PC-9 (cell line): ENCODE results near the gene EIF4ENIF1.

Source experiments
- EZH2 ChIP-seq: fragments of 200-600 bp; sonication (generic); IDR thresholded peaks from 2 replicates; pipeline ENCODE4 v1.8.0; 2017; ENCODE audit warnings: antibody characterized with exemption, low read depth
- TF ChIP-seq, protein P1 (sequence below): fragments of 200-600 bp; sonication (generic); conservative IDR thresholded peaks from 2 replicates; pipeline ENCODE4 v1.6.1; 2017; ENCODE audit warnings: mixed run types, antibody characterized with exemption, mild to moderate bottlenecking, moderate library complexity

DNA sequence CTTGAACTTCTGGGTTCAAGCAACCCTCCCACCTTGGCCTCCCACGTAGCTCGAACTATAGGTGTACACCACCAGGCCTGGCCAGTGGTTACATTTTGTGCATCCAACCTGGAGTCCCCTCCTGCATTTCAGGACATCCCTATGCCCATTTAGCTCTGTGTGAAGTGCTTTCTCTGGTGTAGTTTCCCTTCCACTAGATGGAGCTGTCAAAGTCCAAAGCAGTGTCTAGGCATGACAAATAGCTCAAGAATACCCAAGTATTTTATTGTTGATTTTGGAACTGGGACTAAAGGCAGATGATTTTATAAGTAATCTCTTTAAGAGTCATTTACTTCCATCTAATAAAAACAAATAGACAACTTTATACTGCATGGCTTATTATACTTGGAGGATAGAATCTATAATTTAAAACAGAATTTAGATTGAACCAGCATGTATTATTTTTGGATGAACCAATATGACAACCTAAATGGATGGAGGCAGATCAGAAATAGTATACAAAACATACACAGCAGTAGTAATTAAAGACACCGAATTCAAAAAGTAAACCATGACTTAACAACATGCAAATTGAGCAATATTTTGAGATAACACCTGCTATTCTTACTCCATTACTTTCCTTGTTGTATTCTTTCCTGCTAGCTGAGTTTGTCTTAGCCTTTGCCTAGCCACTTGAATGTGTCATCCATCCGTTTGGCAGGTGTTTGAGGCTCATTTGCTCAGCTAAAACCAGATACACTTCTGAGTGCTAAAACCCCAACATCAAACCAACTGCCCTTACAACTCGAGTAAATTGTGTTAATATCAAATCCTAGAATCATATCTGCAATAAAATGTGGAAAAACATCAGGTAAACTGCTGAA lies 37.7 kb downstream of the EIF4ENIF1 start:
- TF ChIP-seq, protein P1, sequence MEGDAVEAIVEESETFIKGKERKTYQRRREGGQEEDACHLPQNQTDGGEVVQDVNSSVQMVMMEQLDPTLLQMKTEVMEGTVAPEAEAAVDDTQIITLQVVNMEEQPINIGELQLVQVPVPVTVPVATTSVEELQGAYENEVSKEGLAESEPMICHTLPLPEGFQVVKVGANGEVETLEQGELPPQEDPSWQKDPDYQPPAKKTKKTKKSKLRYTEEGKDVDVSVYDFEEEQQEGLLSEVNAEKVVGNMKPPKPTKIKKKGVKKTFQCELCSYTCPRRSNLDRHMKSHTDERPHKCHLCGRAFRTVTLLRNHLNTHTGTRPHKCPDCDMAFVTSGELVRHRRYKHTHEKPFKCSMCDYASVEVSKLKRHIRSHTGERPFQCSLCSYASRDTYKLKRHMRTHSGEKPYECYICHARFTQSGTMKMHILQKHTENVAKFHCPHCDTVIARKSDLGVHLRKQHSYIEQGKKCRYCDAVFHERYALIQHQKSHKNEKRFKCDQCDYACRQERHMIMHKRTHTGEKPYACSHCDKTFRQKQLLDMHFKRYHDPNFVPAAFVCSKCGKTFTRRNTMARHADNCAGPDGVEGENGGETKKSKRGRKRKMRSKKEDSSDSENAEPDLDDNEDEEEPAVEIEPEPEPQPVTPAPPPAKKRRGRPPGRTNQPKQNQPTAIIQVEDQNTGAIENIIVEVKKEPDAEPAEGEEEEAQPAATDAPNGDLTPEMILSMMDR: peak; percentile 65; the same call in 1 of the 2 replicates
- no peak for TF ChIP-seq EZH2
